SU-DHL-6 (cell line): ENCODE measurements around the gene UMAD1.

Experiments used
- EZH2phosphoT487 ChIP-seq: fragments of 200-600 bp; sonication (generic), shearing (Covaris generic); conservative IDR thresholded peaks from 2 replicates; pipeline ENCODE4 v1.6.1; 2018; ENCODE audit warnings: mild to moderate bottlenecking, antibody characterized with exemption, low read length, moderate library complexity, mixed read lengths
- TF ChIP-seq, protein P1 (sequence below): fragments of 200-600 bp; sonication (generic); IDR thresholded peaks from one replicate; pipeline ENCODE4 v1.5.1; 2017; ENCODE audit warnings: antibody characterized with exemption, mild to moderate bottlenecking, low read length, moderate library complexity; ENCODE audit not compliant: insufficient read depth, poor library complexity, severe bottlenecking

DNA sequence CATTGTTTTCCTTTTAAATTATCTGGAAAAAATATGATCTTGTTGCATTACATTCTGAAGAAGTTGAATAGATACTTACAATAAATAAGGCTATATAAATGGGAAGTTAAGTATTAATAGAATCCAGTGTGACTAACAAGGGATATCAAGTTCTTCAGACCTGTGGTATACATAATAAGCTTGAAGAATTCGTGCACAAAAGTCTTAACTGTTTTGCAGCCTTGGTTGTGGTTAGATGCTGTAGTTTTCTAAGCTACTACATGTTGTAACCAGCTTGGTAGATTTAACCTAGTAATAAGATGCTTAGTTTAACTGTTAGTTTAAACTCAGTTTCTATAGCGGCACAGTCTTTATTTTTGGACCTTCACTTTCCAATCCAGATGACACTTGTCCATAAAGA lies 221.8 kb downstream of the UMAD1 start:
- TF ChIP-seq, protein P1, sequence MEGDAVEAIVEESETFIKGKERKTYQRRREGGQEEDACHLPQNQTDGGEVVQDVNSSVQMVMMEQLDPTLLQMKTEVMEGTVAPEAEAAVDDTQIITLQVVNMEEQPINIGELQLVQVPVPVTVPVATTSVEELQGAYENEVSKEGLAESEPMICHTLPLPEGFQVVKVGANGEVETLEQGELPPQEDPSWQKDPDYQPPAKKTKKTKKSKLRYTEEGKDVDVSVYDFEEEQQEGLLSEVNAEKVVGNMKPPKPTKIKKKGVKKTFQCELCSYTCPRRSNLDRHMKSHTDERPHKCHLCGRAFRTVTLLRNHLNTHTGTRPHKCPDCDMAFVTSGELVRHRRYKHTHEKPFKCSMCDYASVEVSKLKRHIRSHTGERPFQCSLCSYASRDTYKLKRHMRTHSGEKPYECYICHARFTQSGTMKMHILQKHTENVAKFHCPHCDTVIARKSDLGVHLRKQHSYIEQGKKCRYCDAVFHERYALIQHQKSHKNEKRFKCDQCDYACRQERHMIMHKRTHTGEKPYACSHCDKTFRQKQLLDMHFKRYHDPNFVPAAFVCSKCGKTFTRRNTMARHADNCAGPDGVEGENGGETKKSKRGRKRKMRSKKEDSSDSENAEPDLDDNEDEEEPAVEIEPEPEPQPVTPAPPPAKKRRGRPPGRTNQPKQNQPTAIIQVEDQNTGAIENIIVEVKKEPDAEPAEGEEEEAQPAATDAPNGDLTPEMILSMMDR = no peak
- TF ChIP-seq EZH2phosphoT487 = no peak
